Measurements from ENCODE around the gene RBFOX2.

RBFOX2 gene

DNA sequence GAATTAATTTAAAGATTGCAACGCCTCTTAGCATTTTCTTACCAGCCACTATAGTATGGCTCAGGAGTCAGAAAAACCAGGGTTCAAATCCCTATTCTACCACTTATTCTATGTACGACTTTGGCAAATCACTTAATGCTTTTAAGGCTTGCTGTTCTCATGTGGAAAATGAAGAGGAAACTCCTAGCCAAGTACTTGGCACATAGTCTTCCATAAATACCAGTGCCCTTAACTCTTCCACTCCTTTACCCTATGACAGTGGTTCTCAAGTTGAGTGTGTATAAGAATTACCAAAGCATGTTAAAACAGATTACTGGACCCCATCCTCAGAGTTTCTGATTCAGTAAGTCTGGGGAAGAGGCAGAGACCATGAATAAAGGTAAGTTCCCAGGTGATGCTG lies 107.6 kb downstream of the RBFOX2 start:
- no peak for DNase-seq

DNA sequence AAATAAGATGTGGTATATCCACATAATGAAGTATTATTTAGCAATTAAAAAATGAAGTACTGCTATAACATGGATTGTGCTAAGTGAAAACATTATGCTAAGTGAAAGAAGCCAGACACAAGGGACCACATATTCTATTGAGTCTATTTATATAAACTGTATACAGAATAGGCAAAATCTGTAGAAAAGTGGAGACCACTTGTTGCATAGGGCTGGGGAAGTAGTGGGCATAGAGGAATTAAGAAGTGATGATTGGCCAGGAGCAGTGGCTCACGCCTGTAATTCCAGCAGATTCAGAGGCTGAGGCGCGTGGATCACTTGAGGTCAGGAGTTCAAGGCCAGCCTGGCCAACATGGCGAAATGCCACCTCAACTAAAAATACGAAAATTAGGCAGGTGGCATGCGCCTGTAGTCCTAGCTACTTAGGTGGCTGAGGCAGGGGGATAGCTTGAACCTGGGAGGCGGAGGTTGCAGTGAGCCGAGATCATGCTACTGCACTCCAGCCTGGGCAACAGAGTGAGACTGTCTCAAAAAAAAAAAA lies 109.6 kb downstream of the RBFOX2 start:
- DNase-seq, result no peak

DNA sequence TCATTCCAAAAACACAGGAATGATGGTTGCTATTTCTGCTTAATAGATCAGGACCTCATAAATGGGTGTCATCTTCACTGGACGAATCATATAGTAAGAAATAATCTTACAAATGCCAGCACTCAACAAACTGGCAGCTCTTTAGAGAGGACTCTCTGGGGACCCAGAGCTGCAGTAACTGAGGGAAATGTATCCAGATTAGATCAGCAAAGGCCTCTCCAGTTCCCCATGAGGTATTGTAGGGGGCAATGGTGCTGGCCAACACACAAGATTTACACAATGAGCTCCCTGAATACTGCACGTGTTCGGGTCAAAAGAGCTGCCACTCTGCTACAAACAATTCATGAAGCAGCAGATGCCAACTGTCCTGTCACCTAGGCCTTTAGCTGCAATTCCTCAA lies 110.2 kb downstream of the RBFOX2 start:
- DNase-seq, result no peak

DNA sequence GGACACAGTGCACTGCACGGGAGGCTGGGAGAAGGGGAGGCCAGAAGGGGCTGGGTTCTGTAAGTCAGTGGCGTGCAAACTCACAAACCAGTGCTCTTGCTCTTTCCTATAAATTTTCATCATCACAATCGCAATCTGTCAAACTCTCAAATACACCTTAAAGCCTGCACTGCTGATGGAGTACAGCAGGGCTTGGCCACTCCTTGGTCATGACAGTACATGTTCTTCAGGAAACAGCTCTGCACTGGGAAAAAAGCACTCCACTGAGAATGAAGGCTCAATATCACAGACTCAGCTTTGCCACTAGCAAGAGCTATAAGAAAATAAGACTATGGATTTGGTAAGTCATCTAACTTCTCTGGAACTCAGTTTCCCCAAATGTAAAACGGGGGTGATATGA lies 111.0 kb downstream of the RBFOX2 start:
- DNase-seq, result no peak

- no peak for DNase-seq
Observed at GRCh38 chr22:35915477-35916013, 113.1 kb downstream of the RBFOX2 start.

GRCh38 chr22:35914665-35915476 lies 113.8 kb downstream of the RBFOX2 start:
- DNase-seq, result no peak

DNA sequence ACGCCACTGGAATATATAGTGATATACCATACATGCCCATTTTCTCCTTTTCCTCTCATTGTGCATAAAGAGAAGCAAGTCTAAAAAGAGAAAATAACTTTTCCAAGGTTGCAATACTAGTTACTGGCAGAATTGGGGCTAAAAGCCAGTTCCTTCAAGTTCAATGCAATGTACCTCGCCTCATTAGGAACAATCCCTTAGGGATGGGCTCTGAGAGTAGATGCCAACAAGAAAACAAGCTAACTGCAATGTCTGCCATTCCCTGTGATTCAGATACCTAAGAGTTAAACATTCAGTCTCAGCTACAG lies 114.3 kb downstream of the RBFOX2 start:
- DNase-seq, result no peak

- no peak for DNase-seq
Observed at GRCh38 chr22:35913925-35914324, 114.7 kb downstream of the RBFOX2 start.

DNA sequence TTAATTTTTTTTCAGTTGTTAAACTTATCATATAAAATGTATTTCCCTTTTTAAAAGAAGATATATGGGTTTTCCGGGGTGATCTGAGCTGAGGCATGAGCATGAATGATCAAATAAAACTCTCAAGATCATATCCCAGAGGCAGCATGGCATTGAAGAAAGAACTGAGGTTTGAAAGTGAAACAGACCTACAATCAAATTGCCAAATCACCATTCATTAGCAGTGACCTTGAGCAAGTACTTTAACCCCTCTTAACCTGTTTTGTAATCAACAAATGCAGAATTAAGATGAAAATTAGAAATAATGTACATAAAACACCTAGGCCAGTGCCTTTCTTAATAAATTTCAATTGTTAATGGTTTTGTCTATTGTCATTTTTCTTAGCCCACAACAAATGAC lies 116.0 kb downstream of the RBFOX2 start:
- DNase-seq, result no peak

- DNase-seq, result no peak
Observed at GRCh38 chr22:35911877-35912276, 116.7 kb downstream of the RBFOX2 start.

GRCh38 chr22:35910926-35911325 lies 117.7 kb downstream of the RBFOX2 start:
- no peak for DNase-seq

DNA sequence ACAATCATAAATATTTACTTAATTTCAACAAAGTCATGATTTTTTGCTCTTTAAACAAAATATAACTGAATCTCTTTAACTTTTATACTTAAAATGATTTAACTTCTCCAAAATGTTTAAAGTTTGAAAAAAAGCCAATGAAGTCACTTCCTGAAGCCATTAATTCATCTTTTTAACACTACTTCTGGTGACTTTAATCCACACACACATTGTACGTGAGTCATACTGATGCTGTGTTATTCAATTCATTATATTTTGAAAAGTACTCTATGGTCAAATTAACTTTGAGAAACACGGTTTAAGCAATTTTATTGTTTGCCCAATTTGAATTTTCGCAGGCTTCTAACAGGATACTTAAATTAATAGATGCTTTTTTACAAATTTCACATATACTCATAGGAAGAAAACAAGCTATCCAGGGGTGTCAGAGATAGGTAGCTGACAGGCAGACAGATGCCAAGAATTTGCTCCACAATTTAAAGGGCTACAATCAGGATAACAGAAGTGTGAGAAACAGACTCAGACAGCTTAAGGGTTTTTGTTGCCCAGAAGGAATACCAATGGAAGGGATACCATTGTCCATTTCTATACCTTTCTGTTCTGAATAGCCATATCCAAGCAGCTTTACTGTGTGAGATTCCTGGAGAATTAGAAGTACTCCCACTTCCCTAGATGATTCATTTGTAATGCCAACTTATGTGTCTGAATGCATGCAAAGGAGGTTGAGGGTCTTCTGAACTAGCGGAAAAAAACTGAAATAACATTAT lies 118.4 kb downstream of the RBFOX2 start:
- no peak for DNase-seq

- DNase-seq, result no peak
Observed at GRCh38 chr22:35905894-35906293, 122.7 kb downstream of the RBFOX2 start.

DNA sequence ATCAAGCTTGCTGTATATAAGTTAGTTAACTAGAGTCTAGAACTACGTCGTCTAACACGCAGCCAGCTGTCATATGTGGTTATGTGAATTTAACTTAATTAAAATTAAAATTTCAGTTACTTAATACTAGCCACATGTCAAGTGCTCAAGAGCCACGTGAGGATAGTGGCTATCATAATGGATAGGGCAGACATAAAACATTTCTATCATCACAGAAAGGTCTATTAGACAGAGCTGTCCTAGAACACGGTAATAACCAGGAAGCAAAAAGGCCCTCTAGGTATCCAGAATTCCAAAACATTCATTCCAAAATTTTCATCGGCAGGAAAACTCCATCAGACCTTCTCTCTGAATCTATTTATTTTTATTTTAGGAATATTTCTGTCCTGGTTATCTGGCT lies 123.9 kb downstream of the RBFOX2 start:
- no peak for DNase-seq

GRCh38 chr22:35904336-35904692 lies 124.3 kb downstream of the RBFOX2 start:
- DNase-seq, result no peak

GRCh38 chr22:35903571-35904335 lies 124.9 kb downstream of the RBFOX2 start:
- DNase-seq, result no peak

GRCh38 chr22:35900483-35901168 lies 128.0 kb downstream of the RBFOX2 start:
- peak; percentile 11 for DNase-seq

DNA sequence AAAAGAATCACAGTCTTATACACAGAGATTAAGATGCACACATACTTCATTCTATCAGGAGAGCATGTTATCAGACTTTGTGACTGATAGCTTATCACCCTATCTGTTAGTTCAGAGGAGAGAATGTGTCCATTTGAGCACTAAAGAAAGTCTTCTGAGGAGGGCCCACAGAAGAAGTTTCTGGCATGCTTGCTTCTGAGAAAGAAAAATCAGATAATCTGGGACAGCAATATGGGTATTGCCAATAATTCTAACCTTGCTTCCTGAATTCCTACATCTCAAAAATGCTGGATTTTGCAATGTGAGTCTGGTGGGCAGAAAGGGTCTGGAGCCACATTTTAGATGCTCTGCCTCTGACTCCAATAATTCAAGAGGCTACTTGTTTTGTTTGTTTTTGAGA lies 128.9 kb downstream of the RBFOX2 start:
- DNase-seq, result no peak

DNA sequence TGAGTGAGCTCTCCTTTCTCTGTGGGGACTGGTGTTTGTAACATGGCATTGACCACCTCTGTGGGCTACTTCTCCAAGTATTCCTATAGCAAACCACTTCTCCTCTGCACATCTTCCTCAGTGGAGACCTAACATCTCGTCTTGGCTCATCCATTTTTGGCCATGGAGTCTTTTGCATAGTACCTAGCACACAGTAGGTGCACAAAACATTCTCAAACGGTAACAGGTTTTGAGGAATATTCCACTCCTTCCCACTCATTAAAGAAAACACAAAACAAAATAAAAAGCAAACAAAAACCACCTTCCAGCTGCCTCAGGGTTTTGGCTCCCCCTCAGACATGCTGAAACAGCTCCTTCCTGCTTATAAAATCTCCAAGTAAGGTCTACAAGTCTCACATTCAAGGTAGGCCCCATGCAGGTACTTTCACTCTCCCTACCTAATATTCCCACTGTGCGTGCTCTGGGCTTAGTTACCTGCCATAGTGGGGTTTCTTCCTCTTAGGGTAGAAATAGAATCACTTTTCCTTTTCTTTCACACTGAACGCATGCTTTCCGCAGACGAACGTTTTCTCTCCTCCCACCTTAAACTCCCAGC lies 132.4 kb downstream of the RBFOX2 start:
- DNase-seq, result no peak

DNA sequence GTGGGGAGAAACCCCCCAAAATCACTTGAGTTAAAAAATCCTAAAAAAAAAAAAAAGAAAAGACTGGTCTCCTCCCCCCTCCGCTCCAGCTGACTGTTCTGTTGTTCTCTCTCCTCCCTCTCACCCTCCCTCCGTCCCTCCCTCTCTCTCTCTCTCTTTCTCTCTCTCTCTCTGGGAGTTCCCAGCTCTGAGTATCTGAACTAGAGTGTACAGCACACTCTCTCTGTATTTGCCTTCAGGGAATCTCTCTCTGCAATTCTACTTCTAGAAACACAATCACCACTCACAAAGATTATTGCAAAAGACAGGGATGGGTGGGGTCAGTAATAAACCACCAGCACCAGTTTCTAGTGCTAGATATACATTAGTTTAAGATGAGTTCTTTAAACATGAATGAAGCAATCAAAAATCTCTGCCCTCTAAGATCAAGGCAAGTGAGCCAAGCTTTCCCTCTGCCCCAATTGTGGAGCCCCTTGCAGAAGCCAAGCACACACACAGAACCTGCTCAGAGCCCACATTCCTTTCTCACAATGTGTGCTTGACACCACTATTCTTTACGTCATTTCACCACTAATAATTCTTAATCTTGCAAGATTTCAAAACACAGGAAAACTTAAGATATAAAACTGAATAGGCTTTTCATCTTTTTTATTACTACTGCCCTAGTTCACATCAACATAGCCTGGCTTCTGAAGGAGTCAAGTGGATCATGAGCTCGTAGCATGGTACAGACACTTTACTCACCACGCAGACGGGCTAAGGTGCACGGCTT lies 133.5 kb downstream of the RBFOX2 start:
- DNase-seq, result no peak

GRCh38 chr22:35894464-35894878 lies 134.2 kb downstream of the RBFOX2 start:
- no peak for DNase-seq
